CD14-positive monocyte (primary cell): ENCODE results near the gene TBC1D22A. TPM values are rescaled to one million over a fixed set of nuclear protein-coding genes. Genes with fewer than 3 reads are reported as not detected.

ENCODE experiments used
- DNase-seq, 3 donors: peaks; one replicate each; pipeline ENCODE4 v3.0.0-alpha.2; 2011 to 2022
- H2AFZ ChIP-seq: 2 replicates; pipeline ENCODE4 v1.6.0; 2012; ENCODE audit warnings: mild to moderate bottlenecking, low read depth, low read length, inconsistent platforms; ENCODE audit not compliant: insufficient read depth, poor library complexity, severe bottlenecking
- H3K27ac ChIP-seq, 2 donors: 1 replicate in 1 of 2; 2 replicates in 1 of 2; pipeline ENCODE4 v1.5.1; 2012 to 2013; ENCODE audit warnings: low read length in 2 of 2, control low read depth in 1 of 2, inconsistent platforms in 1 of 2, low read depth in 1 of 2, mild to moderate bottlenecking in 1 of 2
- H3K27me3 ChIP-seq, 2 donors: one replicate each; pipeline versions ENCODE4 v1.6.0 to v1.6.1; 2011 to 2013; ENCODE audit warnings: low read length in 2 of 2; ENCODE audit not compliant: control insufficient read depth in 2 of 2, insufficient read depth in 2 of 2
- H3K36me3 ChIP-seq, 2 donors: replicated peaks in 1 of 2; 1 replicate in 1 of 2; 2 replicates in 1 of 2; pipeline versions ENCODE4 v1.5.1 to v1.6.1; 2012 to 2013; ENCODE audit warnings: low read length in 2 of 2, control low read depth in 1 of 2, inconsistent platforms in 1 of 2, mild to moderate bottlenecking in 1 of 2; ENCODE audit not compliant: insufficient read depth in 2 of 2, control insufficient read depth in 1 of 2
- H3K4me1 ChIP-seq, 2 donors: 1 replicate in 1 of 2; 2 replicates in 1 of 2; pipeline versions ENCODE4 v1.5.1 to v1.6.1; 2012 to 2013; ENCODE audit warnings: low read length in 2 of 2, control low read depth in 1 of 2, inconsistent platforms in 1 of 2, mild to moderate bottlenecking in 1 of 2, moderate library complexity in 1 of 2; ENCODE audit not compliant: insufficient read depth in 2 of 2, control insufficient read depth in 1 of 2
- H3K4me2 ChIP-seq: replicated peaks from 2 replicates; pipeline ENCODE3; 2012; ENCODE audit warnings: low read length, moderate library complexity, mild to moderate bottlenecking; ENCODE audit not compliant: poor library complexity, severe bottlenecking; ENCODE audit errors: extremely low read depth
- H3K4me3 ChIP-seq, 3 experiments: fragments of 200-600 bp in 1 of 3; sonication (generic) in 1 of 3; replicated peaks in 1 of 3; 1 replicate in 2 of 3; 2 replicates in 1 of 3; pipeline ENCODE4 v1.5.1; 2011 to 2013; ENCODE audit warnings: low read length in 3 of 3, mild to moderate bottlenecking in 3 of 3, control low read depth in 2 of 3, low read depth in 2 of 3, inconsistent platforms in 1 of 3, moderate library complexity in 1 of 3
- H3K79me2 ChIP-seq: 2 replicates; pipeline ENCODE4 v1.6.0; 2012; ENCODE audit warnings: mild to moderate bottlenecking, control low read depth, inconsistent platforms, low read length, moderate library complexity; ENCODE audit not compliant: insufficient read depth
- H3K9ac ChIP-seq: 2 replicates; pipeline ENCODE4 v1.6.0; 2017; ENCODE audit warnings: low read length, mild to moderate bottlenecking; ENCODE audit not compliant: insufficient read depth, poor library complexity, severe bottlenecking
- H3K9me3 ChIP-seq, 2 donors: replicated peaks in 1 of 2; 1 replicate in 1 of 2; 2 replicates in 1 of 2; pipeline versions ENCODE4 v1.5.1 to v1.6.1; 2012 to 2013; ENCODE audit warnings: low read length in 2 of 2, control low read depth in 1 of 2; ENCODE audit not compliant: control insufficient read depth in 1 of 2, insufficient read depth in 1 of 2
- H4K20me1 ChIP-seq: 2 replicates; pipeline ENCODE4 v1.6.0; 2012; ENCODE audit warnings: mild to moderate bottlenecking, low read length, control low read depth, moderate library complexity; ENCODE audit not compliant: insufficient read depth
- H3K27ac Mint-ChIP-seq, 7 donors: one replicate each; pipeline ENCODE4 v1.8.0; 2020; ENCODE audit warnings: mild to moderate bottlenecking in 7 of 7, mixed read lengths in 7 of 7, moderate library complexity in 6 of 7, inconsistent platforms in 2 of 7
- H3K27me3 Mint-ChIP-seq, 3 donors: one replicate each; pipeline ENCODE4 v1.8.0; 2021 to 2022; ENCODE audit warnings: low read depth in 3 of 3, mild to moderate bottlenecking in 3 of 3, mixed read lengths in 3 of 3, moderate library complexity in 3 of 3, inconsistent platforms in 1 of 3
- H3K36me3 Mint-ChIP-seq, 2 donors: one replicate each; pipeline ENCODE4 v1.8.0; 2020; ENCODE audit warnings: mixed read lengths in 2 of 2, inconsistent platforms in 1 of 2, mild to moderate bottlenecking in 1 of 2
- H3K4me1 Mint-ChIP-seq: one replicate; pipeline ENCODE4 v1.8.0; 2020; ENCODE audit warnings: mild to moderate bottlenecking, mixed read lengths
- H3K4me3 Mint-ChIP-seq, 2 donors: one replicate each; pipeline ENCODE4 v1.8.0; 2020; ENCODE audit warnings: mild to moderate bottlenecking in 2 of 2, mixed read lengths in 2 of 2, moderate library complexity in 1 of 2
- H3K9me3 Mint-ChIP-seq, 7 donors: one replicate each; pipeline ENCODE4 v1.8.0; 2020 to 2022; ENCODE audit warnings: mixed read lengths in 7 of 7, mild to moderate bottlenecking in 6 of 7, moderate library complexity in 6 of 7, inconsistent platforms in 2 of 7
- CTCF ChIP-seq: fragments of 200-600 bp; IDR thresholded peaks from one replicate; pipeline ENCODE4 v1.8.0; 2022; ENCODE audit warnings: antibody characterized with exemption, mild to moderate bottlenecking
- WGBS: methylation state at CpG from one replicate; pipeline ENCODE4 v1.1.5; 2013; ENCODE audit warnings: missing lambda C conversion rate; ENCODE audit not compliant: insufficient coverage; 5-methylcytosine and 5-hydroxymethylcytosine counted together
- intact Hi-C, 2 donors: fragments of 100-400 bp; cut with micrococcal nuclease; formaldehyde crosslinking; loops; one replicate each; pipeline versions ENCODE4 v1.15.0 to v1.15.1; 2023
- polyA plus RNA-seq, 3 donors: library from polyadenylated mRNA; depleted of rRNA in 1 of 3; unstranded in 2 of 3; stranded (reverse) in 1 of 3; fragments of 300-500 nt in 2 of 3; fragments of >200 nt in 1 of 3; fragmentation: Illumina TruSeq in 2 of 3; gene quantifications; 1 replicate in 2 of 3; 2 replicates in 1 of 3; pipeline ENCODE4 v1.2.3, GENCODE V29; 2012 to 2021

TBC1D22A gene
- polyA plus RNA-seq, 3 donors: 25.9 to 36.2 (median 29.5) TPM

- DNase-seq: peak; percentile 80 to 86 (median 80)
- H3K27ac Mint-ChIP-seq: peak overlapping the region; percentile 92 to 99 (median 95)
- H3K9me3 Mint-ChIP-seq: no peaks in the 10 kb centered on the region
- H3K36me3 ChIP-seq: peaks cover 12 to 29% of the 10 kb centered on the region in 2 donors
- H3K79me2 ChIP-seq: no peaks in the 10 kb centered on the region
- peak overlapping the region; percentile 80 to 88 for H3K4me3 Mint-ChIP-seq
- no peaks in the 10 kb centered on the region for H3K27me3 ChIP-seq
- WGBS: 22% methylated on average over 8 of the region's 22 CpGs
- H3K4me1 ChIP-seq: peaks cover 19 to 20% of the 10 kb centered on the region in 2 donors
- no peaks in the 10 kb centered on the region for H3K9me3 ChIP-seq
- H3K9ac ChIP-seq: peak overlapping the region; percentile 69
- peak overlapping the region; percentile 93 to 95 for H3K27ac ChIP-seq
- intact Hi-C loops: no loop called here
- peak overlapping the region; percentile 47 for H2AFZ ChIP-seq
- H3K4me3 ChIP-seq: peak overlapping the region; percentile 37 to 70 (median 59)
- no peak for TF ChIP-seq CTCF
- peaks cover 22% of the 10 kb centered on the region for H3K4me1 Mint-ChIP-seq
- H3K27me3 Mint-ChIP-seq: no peaks in the 10 kb centered on the region
- H4K20me1 ChIP-seq: peaks cover 29% of the 10 kb centered on the region
- peaks cover 30 to 35% of the 10 kb centered on the region in 2 donors for H3K36me3 Mint-ChIP-seq
- peak overlapping the region; percentile 73 for H3K4me2 ChIP-seq
These were observed 180.6 kb downstream of the TBC1D22A start for GRCh38 chr22:46942799-46943785.

- no peak overlapping the region for H3K4me2 ChIP-seq
- peaks cover 51% of the 10 kb centered on the region for H4K20me1 ChIP-seq
- Mint-ChIP-seq H3K27me3 (no peaks in the 10 kb centered on the region), H3K4me3 (no peak overlapping the region), H3K9me3 (no peaks in the 10 kb centered on the region), H3K36me3 (peaks cover 43 to 46% of the 10 kb centered on the region in 2 donors), H3K27ac (peak overlapping the region in 1 of 7 donors; percentile 26), H3K4me1 (peaks cover 22% of the 10 kb centered on the region)
- H3K27ac ChIP-seq: no peak overlapping the region
- H3K27me3 ChIP-seq: no peaks in the 10 kb centered on the region
- DNase-seq: no peak
- no peak for TF ChIP-seq CTCF
- no peak overlapping the region for H3K9ac ChIP-seq
- no peaks in the 10 kb centered on the region for H3K79me2 ChIP-seq
- no peak overlapping the region for H3K4me3 ChIP-seq
- H3K4me1 ChIP-seq: peaks cover 19 to 20% of the 10 kb centered on the region in 2 donors
- H3K9me3 ChIP-seq: no peaks in the 10 kb centered on the region
- intact Hi-C loops: no loop called here
- no peak overlapping the region for H2AFZ ChIP-seq
- H3K36me3 ChIP-seq: peaks cover 23 to 44% of the 10 kb centered on the region in 2 donors
- 95% methylated on average over 4 of the region's 7 CpGs for WGBS
These were observed 183.0 kb downstream of the TBC1D22A start for GRCh38 chr22:46945481-46945880.
